ENCODE data around the gene AMPD1. TPM values are rescaled to one million over a fixed set of nuclear protein-coding genes. Genes with fewer than 3 reads are reported as not detected.

AMPD1 gene
- total RNA-seq, 1 donor = not detected

- no peak for DNase-seq (ENCODE audit: low read depth)
- H3K4me3 ChIP-seq (ENCODE audit: low read depth, low read length) = no peak overlapping the region
- TF ChIP-seq CTCF (IDR thresholded peaks at IDR 0.05; ENCODE audit: insufficient read depth, low read length) = no peak
These were observed 72.0 kb downstream of the AMPD1 start for GRCh38 chr1:114623364-114623763.

Small RNA genes within 50 kb of the gene (small RNA-seq; reads per million reads assigned to genes)
- not detected for gene RN7SL432P
- not detected for gene RNY1P13

Other genes starting within 250 kb of the AMPD1 start
- gene TRIM33, start 184.3 kb downstream of the AMPD1 start, total RNA-seq (ENCODE audit: low replicate concordance) = 37.4 and 37.5 TPM in 2 replicates
- gene BCAS2, start 113.9 kb downstream of the AMPD1 start, total RNA-seq (ENCODE audit: low replicate concordance) = 35.0 and 52.5 TPM in 2 replicates
- gene DENND2C, start 25.5 kb downstream of the AMPD1 start, total RNA-seq (ENCODE audit: low replicate concordance) = 4.8 and 5.3 TPM in 2 replicates
- gene NRAS, start 21.2 kb upstream of the AMPD1 start, total RNA-seq (ENCODE audit: low replicate concordance) = 27.1 and 80.1 TPM in 2 replicates
- 670 and 845 TPM in 2 replicates for gene CSDE1, start 62.4 kb upstream of the AMPD1 start, total RNA-seq (ENCODE audit: low replicate concordance)
- 37.4 and 57.4 TPM in 2 replicates for gene SIKE1, start 85.1 kb upstream of the AMPD1 start, total RNA-seq (ENCODE audit: low replicate concordance)
- not detected in 2 replicates for gene SYCP1, start 159.3 kb upstream of the AMPD1 start, total RNA-seq (ENCODE audit: low replicate concordance)

Data from fibroblast of the aortic adventitia (primary cell).